GM21381 (cell line): ENCODE measurements around the gene GRPEL1.
A peak's percentile ranks its signal among the peaks of the same experiment; 100 is the strongest.
"Not testable (repeated sequence)": the region's sequence is repeated elsewhere in the genome, so short reads cannot be mapped to it uniquely, and the experiment has no call there.

Experiments used
- ATAC-seq: cut with Tn5 transposase; IDR thresholded peaks from one replicate; pipeline ENCODE4 v1.9.1; 2021; ENCODE audit warnings: mild to moderate bottlenecking, moderate library complexity; ENCODE audit not compliant: unreplicated experiment

Gene GRPEL1

DNA sequence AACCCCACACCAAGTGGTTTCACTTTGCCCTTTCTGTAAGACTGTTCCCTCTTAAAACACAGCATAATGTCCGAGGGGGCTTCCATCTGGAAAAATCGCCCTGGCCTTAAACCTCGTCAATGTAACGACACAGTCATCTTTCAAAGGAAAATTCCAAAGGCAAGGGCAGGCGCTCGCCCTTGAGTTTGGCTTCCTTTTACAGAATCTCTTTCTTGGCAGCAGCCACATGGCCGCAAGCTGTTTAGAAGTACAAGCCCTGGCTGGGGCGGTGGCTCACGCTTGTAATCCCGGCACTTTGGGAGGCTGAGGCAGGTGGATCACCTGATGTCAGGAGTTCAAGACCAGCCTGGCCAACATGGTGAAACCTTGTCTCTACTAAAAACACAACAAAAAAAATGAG, 27.1 kb upstream of the GRPEL1 start:
- no peak for ATAC-seq

DNA sequence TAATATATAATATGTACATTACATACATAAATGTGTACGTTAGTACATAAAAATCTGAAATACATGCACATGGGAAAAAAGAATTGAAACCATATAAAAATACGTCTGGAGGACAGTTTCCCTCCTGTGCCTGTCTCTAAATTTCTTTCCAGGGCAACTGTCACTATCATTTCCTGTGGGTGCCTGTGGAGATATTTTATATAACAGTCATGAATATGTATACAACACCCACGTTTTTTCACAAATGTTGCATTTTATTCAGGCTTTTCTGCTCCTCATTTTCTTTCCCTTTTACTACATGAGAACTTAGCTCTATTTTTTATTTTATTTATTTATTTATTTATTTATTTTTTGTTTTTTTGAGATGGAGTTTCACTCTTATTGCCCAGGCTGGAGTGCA, 24.2 kb upstream of the GRPEL1 start:
- no peak for ATAC-seq

GRCh38 chr4:7089213-7089986, 21.5 kb upstream of the GRPEL1 start:
- ATAC-seq, result no peak

DNA sequence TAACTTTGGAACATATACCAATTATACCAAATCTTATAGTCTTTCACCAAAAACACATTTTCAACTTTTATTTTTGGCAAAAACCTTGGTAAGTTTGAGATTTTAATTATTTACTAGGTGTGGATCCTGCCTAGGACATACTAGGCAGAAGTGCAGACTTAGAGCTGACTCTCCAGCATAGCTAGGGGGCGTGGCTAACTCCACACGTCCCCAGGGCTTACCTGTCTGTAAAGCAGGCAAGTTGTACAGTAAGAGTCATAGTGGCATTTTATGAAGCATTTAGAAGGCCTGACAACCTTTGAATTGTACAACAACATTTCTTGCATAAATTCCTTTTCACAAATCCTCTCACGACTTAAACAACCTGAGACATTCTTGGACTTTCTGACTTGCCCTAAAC, 19.2 kb upstream of the GRPEL1 start:
- no peak for ATAC-seq

GRCh38 chr4:7086384-7086783, 18.5 kb upstream of the GRPEL1 start:
- no peak for ATAC-seq

GRCh38 chr4:7084564-7084961, 16.7 kb upstream of the GRPEL1 start:
- ATAC-seq, result not testable (repeated sequence)

GRCh38 chr4:7083597-7084563, 16.0 kb upstream of the GRPEL1 start:
- no peak for ATAC-seq

GRCh38 chr4:7079909-7080308, 12.0 kb upstream of the GRPEL1 start:
- not testable (repeated sequence) for ATAC-seq

- ATAC-seq, result not testable (repeated sequence)
These were observed 11.6 kb upstream of the GRPEL1 start for GRCh38 chr4:7079483-7079882.

DNA sequence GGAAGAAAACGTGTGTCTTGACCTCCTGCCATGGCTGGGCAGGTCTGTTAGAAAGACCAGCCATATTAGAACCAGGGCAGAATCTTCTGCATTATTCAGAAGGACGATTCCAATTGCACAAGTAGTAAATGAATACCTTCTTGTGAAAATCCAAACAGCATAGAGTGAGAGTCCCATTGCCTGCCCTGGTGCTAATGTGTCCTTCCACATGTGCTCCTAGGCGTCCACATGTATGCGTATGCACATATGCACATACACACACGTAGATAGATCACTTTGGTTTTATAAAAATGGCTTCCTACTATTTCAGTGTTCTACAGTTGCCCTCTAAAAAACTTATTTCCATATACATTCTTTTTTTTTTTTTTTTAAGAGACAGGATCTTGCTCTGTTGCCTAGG, 10.2 kb upstream of the GRPEL1 start:
- no peak for ATAC-seq

DNA sequence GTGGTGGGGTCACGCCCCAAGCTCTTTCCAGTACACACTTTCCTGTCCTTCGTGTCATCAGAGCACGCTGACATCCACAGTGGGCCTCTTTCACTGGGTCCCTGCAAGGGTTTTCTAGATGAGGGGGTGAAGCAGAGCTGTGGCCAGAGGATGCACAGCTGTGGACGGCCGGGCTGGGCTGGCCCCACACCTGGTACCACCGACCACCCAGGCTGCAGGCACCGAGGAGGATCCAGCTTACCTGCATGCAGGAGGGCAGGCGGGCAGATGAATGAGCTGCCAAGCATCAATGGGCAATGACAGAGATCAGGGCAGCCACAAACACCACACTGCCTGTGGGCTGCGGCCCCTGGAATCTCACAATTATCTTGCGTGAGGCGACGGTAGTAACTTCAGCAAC, 9.5 kb upstream of the GRPEL1 start:
- ATAC-seq, result no peak

DNA sequence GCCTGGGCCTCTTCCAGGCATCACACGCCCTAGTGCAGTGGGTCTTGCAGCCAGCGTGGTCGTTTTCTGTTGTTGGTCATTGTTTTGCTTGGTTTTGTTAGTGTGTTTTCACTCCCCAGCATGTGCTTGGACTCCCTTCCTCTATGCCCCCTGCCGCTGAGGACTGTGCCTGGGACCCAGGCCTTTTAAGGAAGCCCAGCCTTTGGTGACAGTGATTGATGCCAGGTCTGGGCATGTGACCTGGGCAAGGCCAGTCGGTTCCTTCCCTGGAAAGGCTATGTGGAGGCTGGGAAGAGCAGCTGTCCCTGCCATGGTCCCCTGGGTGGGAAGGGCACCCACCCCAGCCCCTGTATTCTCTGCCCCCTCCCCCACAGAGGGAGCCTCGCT, 8.8 kb upstream of the GRPEL1 start:
- ATAC-seq, result no peak

DNA sequence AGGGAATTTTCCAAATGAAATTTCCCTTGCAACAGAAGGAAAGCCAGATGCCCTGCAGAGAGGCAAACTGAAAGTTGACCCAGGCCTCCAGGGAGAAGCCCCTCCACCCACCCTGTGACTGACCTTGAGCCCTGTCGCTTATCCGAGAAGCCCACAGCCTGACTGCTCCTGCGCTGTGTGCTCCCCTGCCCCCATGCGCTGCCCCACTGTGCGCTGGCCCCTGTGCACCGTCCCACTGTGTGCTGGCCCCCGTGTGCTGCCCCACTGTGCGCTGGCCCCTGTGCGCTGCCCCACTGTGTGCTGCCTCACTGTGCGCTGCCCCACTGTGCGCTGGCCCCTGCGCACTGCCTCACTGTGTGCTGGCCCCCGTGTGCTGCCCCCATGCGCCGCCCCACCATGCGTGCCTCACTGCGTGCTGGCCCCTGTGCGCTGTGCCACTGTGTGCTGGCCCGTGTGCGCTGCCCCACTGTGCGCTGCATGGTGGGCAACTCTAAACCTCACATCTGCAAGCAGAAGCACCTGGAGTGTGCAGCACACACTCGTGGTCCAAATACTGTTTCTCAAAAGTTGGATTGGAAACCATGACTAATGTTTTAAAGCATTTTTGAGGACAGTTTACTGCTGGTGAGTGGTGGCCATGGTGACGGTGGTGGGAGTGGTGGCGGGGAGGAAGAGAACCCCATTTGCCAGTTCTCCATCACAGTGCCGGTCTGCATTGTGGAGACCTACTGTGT, 8.3 kb upstream of the GRPEL1 start:
- no peak for ATAC-seq

GRCh38 chr4:7074426-7074825, 6.6 kb upstream of the GRPEL1 start:
- no peak for ATAC-seq

DNA sequence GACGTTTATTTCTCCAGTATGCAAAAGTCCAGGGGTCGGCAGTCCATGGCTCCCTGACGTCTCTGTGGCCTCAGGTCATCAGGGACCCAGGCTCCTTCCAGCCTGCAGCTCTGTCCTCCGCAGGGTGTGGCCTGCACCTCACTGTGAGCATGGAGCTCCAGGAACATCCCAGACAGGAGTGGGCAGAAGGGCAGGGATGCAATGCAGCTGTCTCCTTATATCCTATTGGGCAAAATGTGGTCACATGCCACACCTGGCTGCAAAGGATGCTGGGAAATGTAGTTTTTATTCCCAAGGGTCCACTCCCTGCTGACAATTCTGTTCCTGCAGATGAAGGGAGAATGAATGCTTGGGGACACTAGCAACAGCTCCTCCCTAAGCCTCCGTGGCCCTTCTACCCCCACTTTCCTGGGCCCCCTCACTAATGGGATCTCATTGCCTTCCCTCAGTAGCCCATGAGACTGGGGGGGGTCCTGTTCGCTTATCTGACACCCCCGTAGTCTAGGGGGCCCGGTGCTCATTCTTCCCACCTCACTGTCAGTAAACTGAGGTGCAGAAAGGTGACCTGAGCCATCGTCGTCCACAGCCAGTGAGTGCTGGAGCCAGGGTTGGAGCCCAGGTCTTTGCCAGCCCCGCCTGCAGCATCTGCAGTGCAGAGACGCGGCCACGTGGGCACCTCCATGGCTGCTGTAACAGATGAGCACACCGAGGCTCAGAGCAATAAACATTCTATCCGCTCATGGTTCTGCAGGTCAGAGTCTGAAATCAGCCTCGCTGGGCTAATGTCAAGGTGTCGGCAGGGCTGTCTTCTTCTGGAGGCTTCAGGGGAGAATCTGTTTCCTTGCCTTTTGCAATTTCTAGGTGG, 5.9 kb upstream of the GRPEL1 start:
- ATAC-seq, result no peak

DNA sequence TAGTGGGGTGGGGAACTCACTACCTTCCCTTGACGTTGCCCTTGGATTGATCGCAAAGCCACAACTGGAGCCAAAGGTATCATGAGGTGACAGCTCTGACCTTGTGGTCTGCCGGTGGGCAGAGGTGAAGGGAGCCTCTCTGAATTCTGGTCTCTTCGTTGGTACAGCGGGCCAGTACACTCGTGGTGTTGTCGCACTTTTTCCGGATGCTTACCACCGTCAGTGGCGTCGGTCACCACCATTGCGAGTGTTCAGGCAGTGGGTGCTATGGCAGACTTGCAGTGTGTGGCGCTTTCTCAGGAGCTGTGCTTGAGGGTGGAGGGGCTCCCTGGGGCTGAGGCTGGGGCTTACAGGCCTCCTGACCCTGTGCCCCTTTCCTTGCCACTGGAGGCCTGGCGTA, 5.2 kb upstream of the GRPEL1 start:
- no peak for ATAC-seq

DNA sequence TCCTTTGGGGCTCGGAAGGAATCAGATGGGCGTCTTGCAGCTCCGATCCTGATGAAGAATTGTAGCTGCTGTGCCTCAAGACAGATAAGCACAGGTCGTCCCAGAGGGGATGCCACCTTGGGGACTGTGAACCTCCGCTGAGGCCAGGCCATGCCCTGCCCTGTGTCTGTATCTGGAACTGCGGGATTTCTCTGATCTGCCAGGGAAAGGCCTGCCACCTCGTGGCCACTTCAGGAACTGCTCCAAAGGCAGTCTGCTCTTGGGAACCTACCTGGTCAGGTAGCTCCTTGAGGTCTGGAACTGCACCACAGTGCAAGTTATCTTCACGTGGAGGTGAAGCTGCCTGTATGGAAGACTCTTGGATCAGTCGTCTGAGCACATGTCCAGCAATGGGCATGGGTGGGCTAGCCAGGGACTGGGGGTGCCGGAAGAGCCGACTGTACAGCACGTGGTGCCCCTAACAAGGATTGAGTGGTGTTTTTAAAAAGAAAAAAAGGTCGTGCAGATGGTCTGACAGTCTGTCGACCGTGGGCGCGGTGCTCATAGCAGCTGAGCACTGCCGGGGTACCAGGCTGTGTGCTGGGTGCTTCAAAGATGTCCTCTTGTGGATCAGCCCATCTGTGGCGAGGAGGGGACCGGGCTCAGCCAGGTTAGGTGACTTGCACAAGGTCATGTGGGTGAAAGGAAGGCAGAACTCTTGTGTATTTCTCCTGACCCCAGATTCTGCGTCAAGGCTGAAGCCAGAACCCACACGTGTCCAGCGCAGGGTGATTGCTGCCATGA, 3.1 kb upstream of the GRPEL1 start:
- no peak for ATAC-seq

DNA sequence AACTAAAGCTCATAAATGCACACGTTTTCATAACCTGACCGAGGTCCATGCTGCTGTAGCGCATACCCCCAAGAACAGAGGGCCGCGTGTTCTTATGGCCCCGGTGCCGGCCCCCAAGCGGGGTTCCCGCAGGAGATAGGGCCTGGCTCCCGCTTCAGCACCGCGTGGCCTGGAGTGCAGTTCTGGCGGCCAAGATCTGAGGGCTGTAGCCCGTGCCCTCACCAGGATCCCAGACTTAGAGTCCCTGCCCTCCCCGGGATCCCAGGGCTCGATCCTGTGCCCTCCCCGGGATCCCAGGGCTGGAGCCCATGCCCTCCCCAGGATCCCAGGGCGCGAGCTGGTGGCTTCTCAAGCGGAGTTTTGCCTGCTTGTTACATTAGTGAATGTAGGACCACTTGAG, 1.0 kb upstream of the GRPEL1 start:
- no peak for ATAC-seq

DNA sequence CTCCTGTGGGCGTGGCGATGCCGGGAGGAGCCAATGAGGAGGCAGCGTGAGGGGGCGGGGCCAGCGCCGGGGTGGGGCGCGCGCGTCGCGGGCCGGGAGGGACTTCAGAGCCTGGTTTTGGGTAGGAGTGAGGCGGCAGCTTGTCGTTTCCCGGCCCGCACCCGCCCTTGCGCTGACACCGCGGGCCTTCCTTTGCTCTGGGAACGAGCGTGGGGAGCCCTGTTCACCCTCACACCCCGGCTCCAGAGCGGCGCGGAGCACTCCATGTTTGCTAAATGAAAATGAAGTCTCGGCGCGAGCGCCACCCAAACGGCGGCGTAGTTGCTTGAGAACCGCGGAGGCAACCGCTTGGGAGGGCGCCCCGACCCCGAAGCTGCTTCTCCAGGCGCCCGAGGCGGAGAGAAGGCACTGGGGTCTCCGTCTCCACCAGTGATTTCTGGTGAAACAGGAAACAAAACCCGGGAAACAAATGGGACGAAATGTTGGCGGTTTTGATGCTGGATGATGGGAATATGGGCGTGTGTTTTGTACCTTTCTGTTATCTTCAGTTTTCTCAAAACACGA, 497 bp upstream of the GRPEL1 start:
- peak; percentile 22 for ATAC-seq
